K562 (cell line): Measurements from ENCODE around the gene ZNF106. TPM values are rescaled to one million over a fixed set of nuclear protein-coding genes. Genes with fewer than 3 reads are reported as not detected.

Experiments used
- FOXJ2 ChIP-seq: fragments of 200-800 bp; sonication (Bioruptor generic); IDR thresholded peaks from 2 replicates; pipeline ENCODE4 v1.6.1; 2016; ENCODE audit warnings: missing genetic modification characterization, missing compliant biosample characterization
- MBD2 ChIP-seq: sonication (generic); IDR thresholded peaks from 2 replicates; pipeline ENCODE4 v1.6.1; 2016; ENCODE audit warnings: low read depth, borderline replicate concordance
- MYNN ChIP-seq, 2 experiments: sonication (generic); formaldehyde crosslinking in 1 of 2; IDR thresholded peaks; 2 replicates each; pipeline versions ENCODE4 v1.5.0 to v1.6.1; 2016 to 2020; ENCODE audit warnings: antibody characterized with exemption in 1 of 2, missing genetic modification reagents in 1 of 2
- NBN ChIP-seq: fragments of 450-650 bp; IDR thresholded peaks from 2 replicates; pipeline ENCODE4 v1.6.1; 2016; ENCODE audit warnings: low read depth, mild to moderate bottlenecking
- PRMT5 ChIP-seq: sonication (generic); formaldehyde crosslinking; IDR thresholded peaks from 2 replicates; pipeline ENCODE4 v1.5.0; 2020; ENCODE audit warnings: missing genetic modification reagents
- RB1 ChIP-seq: fragments of 450-650 bp; IDR thresholded peaks from 2 replicates; pipeline ENCODE4 v1.6.1; 2017; ENCODE audit warnings: low read depth, mild to moderate bottlenecking
- TEAD1 ChIP-seq, 2 experiments: fragments of 450-650 bp in 1 of 2; sonication (generic) in 1 of 2; formaldehyde crosslinking; IDR thresholded peaks; 2 replicates each; pipeline versions ENCODE4 v1.4.0 to v1.8.0; 2020 to 2022; ENCODE audit warnings: mild to moderate bottlenecking in 2 of 2, missing genetic modification reagents in 1 of 2
- THAP12 ChIP-seq: fragments of 250-450 bp; sonication (Bioruptor Pico); IDR thresholded peaks from 2 replicates; pipeline ENCODE4 v1.9.0; 2021; ENCODE audit warnings: mild to moderate bottlenecking, inconsistent platforms
- ZBTB49 ChIP-seq: sonication (generic); formaldehyde crosslinking; IDR thresholded peaks from 2 replicates; pipeline ENCODE4 v1.8.0; 2022; ENCODE audit warnings: missing genetic modification reagents, mild to moderate bottlenecking, borderline replicate concordance
- ZNF146 ChIP-seq: IDR thresholded peaks from one replicate; pipeline ENCODE4 v1.6.1; 2018; ENCODE audit warnings: missing compliant biosample characterization; ENCODE audit not compliant: unreplicated experiment
- ZNF184 ChIP-seq: sonication (generic); formaldehyde crosslinking; IDR thresholded peaks from 2 replicates; pipeline ENCODE4 v1.5.0; 2020; ENCODE audit warnings: missing genetic modification reagents
- ZNF24 ChIP-seq: fragments of 450-650 bp; IDR thresholded peaks from 2 replicates; pipeline ENCODE4 v1.6.1; 2016
- ZNF592 ChIP-seq: fragments of 450-650 bp; IDR thresholded peaks from 2 replicates; pipeline ENCODE4 v1.6.1; 2017; ENCODE audit warnings: antibody characterized with exemption, mild to moderate bottlenecking
- polyA plus RNA-seq, 8 experiments: library from polyadenylated mRNA; depleted of rRNA in 4 of 8; stranded (reverse) in 5 of 8; unstranded in 3 of 8; fragments of >200 nt; fragmentation: Nextera tagmentation in 2 of 8; fragmentation: Illumina TruSeq in 1 of 8; extraction: Ambion mirVana in 2 of 8; extraction: Trizol in 1 of 8; gene quantifications; 2 replicates each; pipeline versions ENCODE4 v1.2.1 to v1.2.3, GENCODE V29; 2011 to 2014; ENCODE audit warnings: inconsistent platforms in 1 of 8, missing spikeins in 1 of 8
- total RNA-seq, 7 experiments: library from RNA; depleted of rRNA in 6 of 7; stranded (reverse); fragments of >200 nt in 6 of 7; fragmentation: Illumina TruSeq in 2 of 7; extraction: Trizol in 2 of 7; gene quantifications; 2 replicates each; pipeline versions ENCODE4 v1.2.1 to v1.2.3, GENCODE V29; 2011 to 2021; ENCODE audit warnings: low replicate concordance in 1 of 7
- TF ChIP-seq, protein P1 (sequence below): fragments of 150-350 bp; conservative IDR thresholded peaks from 2 replicates; pipeline ENCODE4 v1.6.1; 2014; ENCODE audit warnings: low read length

The ZNF106 gene
- total and polyA plus RNA-seq, 9 of the 15 experiments (the other 6 are each of a cell fraction or from before 2014, with no cell fraction given), result 14.4 to 55.3 (median 33.7) TPM

DNA sequence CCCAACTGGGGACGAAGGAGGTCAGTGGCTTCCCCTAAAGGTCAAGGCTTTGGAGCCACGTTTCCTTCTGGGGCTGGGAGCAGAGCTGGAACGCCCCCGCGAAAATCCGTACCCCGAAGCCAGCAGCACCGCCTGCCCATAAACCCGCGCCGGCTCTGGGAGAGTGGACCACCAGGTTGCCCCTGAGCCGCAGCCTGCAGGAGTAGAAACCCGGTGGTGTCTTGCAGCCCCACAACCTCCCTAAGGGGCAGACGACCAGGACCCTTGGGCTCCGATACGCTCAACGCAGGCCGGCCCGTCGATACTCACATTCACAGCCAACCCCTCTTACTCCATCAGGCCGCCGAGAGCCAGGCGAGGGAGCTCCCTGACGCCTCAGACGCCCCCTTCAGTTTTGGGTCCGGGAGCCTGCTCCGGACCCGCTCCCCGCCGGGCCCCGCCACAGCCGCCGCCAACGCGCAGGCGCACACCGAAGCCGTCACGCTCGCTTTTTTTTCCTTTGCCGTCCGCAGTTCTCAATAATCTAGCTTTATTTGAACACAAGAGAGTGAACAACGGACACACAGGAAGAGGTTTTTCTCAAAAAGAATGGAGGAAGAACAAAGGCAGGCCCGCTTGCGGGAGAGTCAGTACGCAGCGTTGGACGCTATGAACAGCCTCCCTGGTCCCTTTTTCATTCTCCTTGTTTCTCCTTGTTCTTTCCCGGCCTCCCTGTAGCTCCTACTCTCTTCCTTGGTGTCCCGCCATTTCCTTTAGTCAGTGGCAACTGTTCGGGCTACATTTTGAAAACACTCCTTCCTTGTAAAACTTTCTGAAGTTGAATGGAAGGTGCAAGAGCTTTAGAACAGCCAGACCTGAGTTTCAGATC is at the start of gene ZNF106 (continued):
- TF ChIP-seq ZNF592 (peak; percentile 39; the same call in 1 of the 2 replicates), ZNF24 (peak; percentile 13; the same call in 1 of the 2 replicates), RB1 (peak; percentile 48; the same call in 1 of the 2 replicates), ZNF184 (CRISPR knock-in tag) (no peak), ZBTB49 (no peak), PRMT5 (CRISPR knock-in tag) (no peak), TEAD1 (CRISPR knock-in tag; IDR thresholded peaks at IDR 0.05) (peak in 1 of 2 experiments; percentile 18; a peak in 2 of 4 replicates), FOXJ2 (peak; percentile 78; the same call in 1 of the 2 replicates), THAP12 (CRISPR knock-in tag) (peak; percentile 8; the same call in 1 of the 2 replicates), MYNN (IDR thresholded peaks at IDR 0.05) (0 out of 2 replicates have a peak, but pooled peaks have one; percentile 22), MYNN (CRISPR knock-in tag; IDR thresholded peaks at IDR 0.05) (no peak), NBN (peak; percentile 62), MBD2 (0 out of 2 replicates have a peak, but pooled peaks have one; percentile 31), ZNF146 (CRISPR knock-in tag) (peak; percentile 5)
- TF ChIP-seq, protein P1, sequence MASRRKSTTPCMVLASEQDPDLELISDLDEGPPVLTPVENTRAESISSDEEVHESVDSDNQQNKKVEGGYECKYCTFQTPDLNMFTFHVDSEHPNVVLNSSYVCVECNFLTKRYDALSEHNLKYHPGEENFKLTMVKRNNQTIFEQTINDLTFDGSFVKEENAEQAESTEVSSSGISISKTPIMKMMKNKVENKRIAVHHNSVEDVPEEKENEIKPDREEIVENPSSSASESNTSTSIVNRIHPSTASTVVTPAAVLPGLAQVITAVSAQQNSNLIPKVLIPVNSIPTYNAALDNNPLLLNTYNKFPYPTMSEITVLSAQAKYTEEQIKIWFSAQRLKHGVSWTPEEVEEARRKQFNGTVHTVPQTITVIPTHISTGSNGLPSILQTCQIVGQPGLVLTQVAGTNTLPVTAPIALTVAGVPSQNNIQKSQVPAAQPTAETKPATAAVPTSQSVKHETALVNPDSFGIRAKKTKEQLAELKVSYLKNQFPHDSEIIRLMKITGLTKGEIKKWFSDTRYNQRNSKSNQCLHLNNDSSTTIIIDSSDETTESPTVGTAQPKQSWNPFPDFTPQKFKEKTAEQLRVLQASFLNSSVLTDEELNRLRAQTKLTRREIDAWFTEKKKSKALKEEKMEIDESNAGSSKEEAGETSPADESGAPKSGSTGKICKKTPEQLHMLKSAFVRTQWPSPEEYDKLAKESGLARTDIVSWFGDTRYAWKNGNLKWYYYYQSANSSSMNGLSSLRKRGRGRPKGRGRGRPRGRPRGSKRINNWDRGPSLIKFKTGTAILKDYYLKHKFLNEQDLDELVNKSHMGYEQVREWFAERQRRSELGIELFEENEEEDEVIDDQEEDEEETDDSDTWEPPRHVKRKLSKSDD, result peak; percentile 13; the same call in 1 of the 2 replicates
